HEK293 (cell line): ENCODE data around the gene C16orf78.

Source experiments
- CTCF ChIP-seq: fragments of 450-650 bp; formaldehyde crosslinking; IDR thresholded peaks from 2 replicates; pipeline ENCODE4 v1.5.1; 2016; ENCODE audit warnings: missing biosample characterization, missing genetic modification characterization
- RBAK ChIP-seq: fragments of 450-650 bp; formaldehyde crosslinking; IDR thresholded peaks from 2 replicates; pipeline ENCODE4 v1.5.1; 2016; ENCODE audit warnings: missing biosample characterization, missing genetic modification characterization
- YY1 ChIP-seq: fragments of 450-650 bp; formaldehyde crosslinking; IDR thresholded peaks from 2 replicates; pipeline ENCODE4 v1.5.1; 2018; ENCODE audit warnings: missing biosample characterization, missing genetic modification characterization
- ZNF133 ChIP-seq: fragments of 450-650 bp; formaldehyde crosslinking; IDR thresholded peaks from 2 replicates; pipeline ENCODE4 v1.5.1; 2016; ENCODE audit warnings: missing biosample characterization, missing genetic modification characterization
- ZNF155 ChIP-seq: fragments of 450-650 bp; formaldehyde crosslinking; IDR thresholded peaks from 2 replicates; pipeline ENCODE4 v1.5.1; 2016; ENCODE audit warnings: missing biosample characterization, missing genetic modification characterization
- ZNF239 ChIP-seq: fragments of 450-650 bp; formaldehyde crosslinking; IDR thresholded peaks from 2 replicates; pipeline ENCODE4 v1.5.1; 2016; ENCODE audit warnings: missing biosample characterization, missing genetic modification characterization
- ZNF292 ChIP-seq: fragments of 450-650 bp; formaldehyde crosslinking; IDR thresholded peaks from 2 replicates; pipeline ENCODE4 v1.5.1; 2016; ENCODE audit warnings: low read depth, missing biosample characterization, missing genetic modification characterization, borderline replicate concordance
- ZNF768 ChIP-seq: fragments of 450-650 bp; formaldehyde crosslinking; IDR thresholded peaks from 2 replicates; pipeline ENCODE4 v1.5.1; 2018; ENCODE audit warnings: missing biosample characterization, mild to moderate bottlenecking, missing genetic modification characterization
- TF ChIP-seq, protein P1 (sequence below): fragments of 450-650 bp; formaldehyde crosslinking; IDR thresholded peaks from 2 replicates; pipeline ENCODE4 v1.5.1; 2016; ENCODE audit warnings: missing biosample characterization, missing genetic modification characterization

GRCh38 chr16:49419006-49419405, 45.4 kb downstream of the C16orf78 start:
- TF ChIP-seq, protein P1, sequence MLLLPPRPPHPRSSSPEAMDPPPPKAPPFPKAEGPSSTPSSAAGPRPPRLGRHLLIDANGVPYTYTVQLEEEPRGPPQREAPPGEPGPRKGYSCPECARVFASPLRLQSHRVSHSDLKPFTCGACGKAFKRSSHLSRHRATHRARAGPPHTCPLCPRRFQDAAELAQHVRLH = no peak
- TF ChIP-seq ZNF239 (tag by site-specific recombination) = no peak
- TF ChIP-seq RBAK (tag by site-specific recombination) = no peak
- TF ChIP-seq ZNF133 (tag by site-specific recombination) = no peak
- TF ChIP-seq ZNF292 (tag by site-specific recombination) = no peak
- no peak for TF ChIP-seq ZNF155 (tag by site-specific recombination)
- TF ChIP-seq CTCF = no peak
- TF ChIP-seq ZNF768 (tag by site-specific recombination) = no peak
- TF ChIP-seq YY1 = no peak
